Right lobe of liver (tissue), 6 donors: Measurements from ENCODE around the gene RECK. TPM values are rescaled to one million over a fixed set of nuclear protein-coding genes. Genes with fewer than 3 reads are reported as not detected.

Source experiments
- ATAC-seq, 4 donors: fragments of 200-7000 bp; cut with Tn5 transposase; one replicate each; pipeline ENCODE4 v1.9.1; 2020; ENCODE audit warnings: mild to moderate bottlenecking in 4 of 4, moderate library complexity in 4 of 4
- DNase-seq, 3 donors: peaks; one replicate each; pipeline ENCODE4 v3.0.0-alpha.2; 2020
- H3K27ac ChIP-seq, 3 donors: fragments of 200-600 bp; one replicate each; pipeline ENCODE4 v1.8.0; 2022
- H3K27me3 ChIP-seq, 2 donors: fragments of 200-600 bp; one replicate each; pipeline ENCODE4 v1.8.0; 2022
- H3K36me3 ChIP-seq, 4 donors: fragments of 200-600 bp; sonication (generic) in 1 of 4; one replicate each; pipeline versions ENCODE4 v1.5.1 to v1.8.0; 2017 to 2022; ENCODE audit warnings: control low read depth in 1 of 4
- H3K4me1 ChIP-seq, 4 donors: fragments of 200-600 bp; sonication (generic) in 1 of 4; one replicate each; pipeline versions ENCODE4 v1.5.1 to v1.8.0; 2017 to 2022; ENCODE audit warnings: control low read depth in 1 of 4
- H3K4me3 ChIP-seq, 3 donors: fragments of 200-600 bp; one replicate each; pipeline ENCODE4 v1.8.0; 2022
- H3K9me3 ChIP-seq, 4 donors: fragments of 200-600 bp; sonication (generic) in 1 of 4; one replicate each; pipeline versions ENCODE4 v1.5.1 to v1.8.0; 2017 to 2022; ENCODE audit warnings: control low read depth in 1 of 4
- POLR2A ChIP-seq: fragments of 450-650 bp; IDR thresholded peaks from one replicate; pipeline ENCODE4 v1.6.1; 2017; ENCODE audit warnings: antibody characterized with exemption, mild to moderate bottlenecking
- WGBS: methylation state at CpG from one replicate; pipeline ENCODE4 v1.1.6; 2018; ENCODE audit warnings: low coverage, low lambda C conversion rate; ENCODE audit not compliant: insufficient coverage; ENCODE audit errors: missing lambda C conversion rate; 5-methylcytosine and 5-hydroxymethylcytosine counted together
- intact Hi-C, 2 donors: fragments of 100-400 bp; cut with DNase I; formaldehyde crosslinking; loops; one replicate each; pipeline versions ENCODE4 v1.11.2 to v1.14.1; 2022
- total RNA-seq, 6 experiments: library from RNA; depleted of rRNA in 2 of 6; stranded (reverse); fragments of >200 nt in 2 of 6; fragmentation: NEBNext Ultra II Directional in 3 of 6; extraction: Animal tissue kit (Norgen Biotek cat#: 25700) in 3 of 6; gene quantifications; one replicate each; pipeline versions ENCODE4 v1.1.0 to v1.2.4, GENCODE V29; 2016 to 2023
- TF ChIP-seq, protein P1 (sequence below), 4 donors: fragments of 200-600 bp in 3 of 4; fragments of 450-650 bp in 1 of 4; IDR thresholded peaks; one replicate each; pipeline versions ENCODE4 v1.5.1 to v1.8.0; 2016 to 2022; ENCODE audit warnings: antibody characterized with exemption in 4 of 4, mild to moderate bottlenecking in 2 of 4
- donor health status: DM: no; HTN: yes; CAD: no.
- donor health status: DM: no; HTN: no; CAD: no.
- donor health status: DM: no; HTN: no; CAD: no.
- donor health status: DM: no; HTN: yes; CAD: no.
- donor health status: DM: no; HTN: yes; CAD: no.

The RECK gene
- total RNA-seq, 6 experiments from 2014 or later: 2.0 to 6.2 (median 2.6) TPM

DNA sequence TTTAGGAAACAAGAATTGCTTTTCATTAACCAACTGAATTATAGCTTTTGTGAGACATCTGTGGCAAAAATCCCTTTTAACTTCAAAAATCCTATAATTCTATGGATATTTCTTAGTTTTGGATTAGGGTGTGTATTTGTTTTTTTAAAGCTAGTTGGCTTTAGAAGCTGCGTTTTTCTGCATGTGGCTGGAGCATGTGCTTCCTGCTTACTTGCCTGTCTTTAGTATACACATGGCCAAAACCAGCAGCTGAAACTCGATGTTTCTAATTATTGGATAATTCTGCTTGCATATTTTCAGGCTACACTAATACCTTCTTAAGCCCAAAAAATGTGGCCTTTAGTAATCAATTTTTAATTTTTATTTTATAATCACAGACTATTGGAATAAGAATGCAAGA, 8.9 kb downstream of the RECK start:
- Histone ChIP-seq H3K27me3 (no peaks in the 10 kb centered on the region), H3K27ac (no peak overlapping the region), H3K4me1 (no peaks in the 10 kb centered on the region), H3K36me3 (no peaks in the 10 kb centered on the region), H3K4me3 (no peak overlapping the region), H3K9me3 (no peaks in the 10 kb centered on the region)
- ATAC-seq (no peak), DNase-seq (no peak)
- TF ChIP-seq POLR2A: no peak
- TF ChIP-seq, protein P1, sequence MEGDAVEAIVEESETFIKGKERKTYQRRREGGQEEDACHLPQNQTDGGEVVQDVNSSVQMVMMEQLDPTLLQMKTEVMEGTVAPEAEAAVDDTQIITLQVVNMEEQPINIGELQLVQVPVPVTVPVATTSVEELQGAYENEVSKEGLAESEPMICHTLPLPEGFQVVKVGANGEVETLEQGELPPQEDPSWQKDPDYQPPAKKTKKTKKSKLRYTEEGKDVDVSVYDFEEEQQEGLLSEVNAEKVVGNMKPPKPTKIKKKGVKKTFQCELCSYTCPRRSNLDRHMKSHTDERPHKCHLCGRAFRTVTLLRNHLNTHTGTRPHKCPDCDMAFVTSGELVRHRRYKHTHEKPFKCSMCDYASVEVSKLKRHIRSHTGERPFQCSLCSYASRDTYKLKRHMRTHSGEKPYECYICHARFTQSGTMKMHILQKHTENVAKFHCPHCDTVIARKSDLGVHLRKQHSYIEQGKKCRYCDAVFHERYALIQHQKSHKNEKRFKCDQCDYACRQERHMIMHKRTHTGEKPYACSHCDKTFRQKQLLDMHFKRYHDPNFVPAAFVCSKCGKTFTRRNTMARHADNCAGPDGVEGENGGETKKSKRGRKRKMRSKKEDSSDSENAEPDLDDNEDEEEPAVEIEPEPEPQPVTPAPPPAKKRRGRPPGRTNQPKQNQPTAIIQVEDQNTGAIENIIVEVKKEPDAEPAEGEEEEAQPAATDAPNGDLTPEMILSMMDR (IDR thresholded peaks at IDR 0.05): no peak
- intact Hi-C loops: no loop called here
- 58% methylated on average over 2 of the region's 2 CpGs for WGBS

DNA sequence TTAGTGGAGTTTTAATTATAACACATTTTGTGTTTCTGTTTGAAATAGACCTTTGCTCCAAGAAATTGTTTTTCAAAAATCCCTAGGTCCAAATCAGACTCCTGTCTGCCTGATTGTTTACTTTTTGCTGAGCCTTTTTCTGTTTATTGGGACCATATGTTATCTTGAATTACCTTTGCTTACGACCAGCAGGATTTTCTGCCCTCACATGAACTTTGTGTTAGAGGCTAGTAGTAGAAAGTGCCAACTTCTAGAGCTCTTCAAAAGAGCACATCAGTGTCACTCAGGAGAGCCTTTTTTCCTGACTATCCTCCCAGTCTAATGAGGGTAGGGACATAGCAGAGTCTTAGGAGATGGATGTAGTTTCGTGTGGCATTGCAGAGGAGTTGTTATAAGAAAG, 10.2 kb downstream of the RECK start:
- Histone ChIP-seq H3K9me3 (no peaks in the 10 kb centered on the region), H3K4me1 (no peaks in the 10 kb centered on the region), H3K27me3 (no peaks in the 10 kb centered on the region), H3K36me3 (no peaks in the 10 kb centered on the region), H3K27ac (no peak overlapping the region), H3K4me3 (no peak overlapping the region)
- DNase-seq (no peak), ATAC-seq (no peak)
- TF ChIP-seq, protein P1 (IDR thresholded peaks at IDR 0.05): no peak
- TF ChIP-seq POLR2A: no peak
- intact Hi-C loops: no loop called here
- WGBS: 20% methylated on average over 2 of the region's 2 CpGs

DNA sequence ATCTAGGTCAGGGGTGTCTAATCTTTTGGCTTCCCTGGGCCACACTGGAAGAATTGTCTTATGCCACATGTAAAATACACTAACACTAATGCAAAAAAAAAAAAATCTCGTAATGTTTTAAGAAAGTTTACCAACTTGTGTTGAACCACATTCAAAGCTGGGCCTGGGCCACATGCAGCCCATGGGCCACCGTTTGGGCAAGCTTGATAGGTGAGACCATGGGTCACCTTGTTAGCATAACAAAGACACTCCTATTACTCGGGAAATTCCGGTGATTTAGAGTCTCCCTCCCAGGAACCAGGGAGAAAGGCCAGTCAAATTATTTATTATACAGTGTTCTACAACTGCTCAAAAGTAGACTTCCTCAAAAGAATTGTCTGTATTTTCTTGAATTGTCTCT, 12.7 kb downstream of the RECK start:
- Histone ChIP-seq H3K4me3 (no peak overlapping the region), H3K9me3 (no peaks in the 10 kb centered on the region), H3K27ac (no peak overlapping the region), H3K4me1 (no peaks in the 10 kb centered on the region), H3K27me3 (no peaks in the 10 kb centered on the region), H3K36me3 (no peaks in the 10 kb centered on the region)
- DNase-seq (no peak), ATAC-seq (no peak)
- intact Hi-C loops: no loop called here
- TF ChIP-seq, protein P1 (IDR thresholded peaks at IDR 0.05): no peak
- no peak for TF ChIP-seq POLR2A
- 72% methylated on average over 3 of the region's 4 CpGs for WGBS

DNA sequence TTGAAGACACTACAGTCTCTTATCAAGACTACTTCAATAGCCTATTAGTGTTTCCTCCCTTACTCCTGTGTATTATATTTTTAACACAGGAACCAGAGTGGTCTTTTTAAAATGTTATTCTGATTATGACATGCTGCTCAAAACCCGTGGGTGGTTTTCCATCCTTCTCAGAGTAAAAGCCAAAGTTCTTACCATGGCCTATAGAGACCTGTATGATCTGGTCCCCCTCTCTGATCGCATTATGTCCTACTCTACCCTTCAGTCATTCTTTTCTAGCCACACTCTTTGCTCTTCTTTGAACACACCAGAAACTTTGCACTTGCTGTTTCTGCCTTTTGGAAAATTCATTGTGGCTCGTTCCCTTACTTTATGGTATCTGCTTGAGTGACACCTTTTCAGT, 13.8 kb downstream of the RECK start:
- Histone ChIP-seq H3K27me3 (no peaks in the 10 kb centered on the region), H3K36me3 (no peaks in the 10 kb centered on the region), H3K27ac (no peak overlapping the region), H3K4me1 (no peaks in the 10 kb centered on the region), H3K9me3 (no peaks in the 10 kb centered on the region), H3K4me3 (no peak overlapping the region)
- ATAC-seq (no peak), DNase-seq (no peak)
- TF ChIP-seq, protein P1 (IDR thresholded peaks at IDR 0.05): no peak
- TF ChIP-seq POLR2A: no peak
- intact Hi-C loops: no loop called here
- WGBS: 81% methylated on average over 3 of the region's 3 CpGs

DNA sequence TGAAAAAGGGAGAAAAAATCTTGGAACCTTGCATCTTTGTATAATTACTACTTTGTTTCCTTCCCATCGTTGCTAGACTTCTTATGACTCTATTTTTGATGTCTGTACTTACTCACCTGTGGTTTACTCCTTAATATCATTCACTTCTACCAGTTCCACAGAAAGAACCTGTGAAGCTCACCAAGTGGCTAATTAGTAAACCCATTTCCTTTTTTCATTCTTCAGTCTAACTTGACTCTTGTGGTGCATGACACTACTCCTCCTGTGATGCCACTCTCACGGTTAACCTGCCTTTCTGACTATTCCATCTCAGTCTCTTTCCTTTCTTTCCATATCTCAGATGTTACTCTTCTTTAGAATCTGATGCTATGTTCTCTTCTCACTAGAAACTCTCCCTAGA, 14.6 kb downstream of the RECK start:
- ATAC-seq: no peak
- Histone ChIP-seq H3K27me3 (no peaks in the 10 kb centered on the region), H3K27ac (no peak overlapping the region), H3K4me3 (no peak overlapping the region), H3K9me3 (no peaks in the 10 kb centered on the region), H3K36me3 (no peaks in the 10 kb centered on the region), H3K4me1 (no peaks in the 10 kb centered on the region)
- intact Hi-C loops: no loop called here
- DNase-seq: no peak
- WGBS: 74% methylated on average over 2 of the region's 2 CpGs
- TF ChIP-seq, protein P1 (IDR thresholded peaks at IDR 0.05): no peak
- no peak for TF ChIP-seq POLR2A
